ENCODE results near the gene DPYSL4.
A peak's percentile ranks its signal among the peaks of the same experiment; 100 is the strongest.

The DPYSL4 gene

DNA sequence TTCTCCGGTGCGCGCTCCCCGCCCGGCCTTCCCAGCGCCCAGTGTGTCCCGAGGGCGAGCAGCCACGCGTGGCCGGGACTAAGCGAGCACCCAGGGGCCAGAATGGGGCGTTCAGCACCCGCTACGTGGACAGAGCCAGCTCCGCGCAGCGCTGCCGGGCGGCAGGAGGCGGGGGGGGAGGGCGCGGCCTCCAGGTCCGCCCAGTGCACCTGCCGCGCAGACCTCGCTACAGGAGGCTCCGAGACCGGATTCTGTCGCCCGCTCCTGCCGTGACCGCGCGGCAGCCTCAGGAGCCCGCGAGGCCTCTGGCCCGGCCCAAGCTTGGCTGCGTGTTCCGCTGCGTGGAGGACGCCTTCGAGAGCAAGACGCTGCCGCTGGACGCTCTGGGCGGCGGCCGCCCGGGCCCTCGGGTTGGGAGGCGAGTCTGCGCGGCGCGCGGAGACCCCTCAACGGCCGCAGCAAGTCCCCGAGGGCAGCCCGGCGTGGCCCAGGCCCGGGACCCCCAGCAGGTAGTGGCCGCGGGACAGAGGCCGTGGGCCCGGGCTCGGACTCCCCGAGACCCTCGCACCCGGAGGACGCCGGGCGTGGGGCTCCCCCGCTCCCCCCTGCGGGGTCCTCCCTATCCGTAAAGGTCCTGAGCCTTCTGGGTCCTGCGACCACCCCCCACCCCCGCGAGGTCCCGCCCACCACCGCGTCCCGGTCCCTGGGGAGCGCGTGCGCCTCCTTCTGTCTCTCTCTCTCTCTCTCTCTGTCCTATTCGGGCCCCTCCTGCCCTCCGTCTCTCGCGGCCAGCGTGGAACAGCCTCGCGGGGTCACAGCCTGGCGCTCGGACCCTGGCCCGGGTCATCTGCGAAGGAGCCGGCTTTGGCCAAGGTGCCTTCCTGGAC, 904 bp upstream of the DPYSL4 start:
- no peak for DNase-seq
- H3K27ac ChIP-seq = no peak overlapping the region
- intact Hi-C loops (cut with DNase I; ENCODE audit: low total_unique reads) = no loop called here
- H3K9me3 ChIP-seq = no peaks in the 10 kb centered on the region
- H3K4me1 ChIP-seq = peaks cover 6 to 29% (median 24%) of the 10 kb centered on the region in 4 donors
- H3K4me3 ChIP-seq = peak overlapping the region; percentile 24 to 48
- TF ChIP-seq CTCF (IDR thresholded peaks at IDR 0.05) = no peak
- H3K36me3 ChIP-seq = no peaks in the 10 kb centered on the region
- peaks cover 0 to 77% of the 10 kb centered on the region in 2 donors for H3K27me3 ChIP-seq

GRCh38 chr10:132187430-132188138, 836 bp downstream of the DPYSL4 start:
- TF ChIP-seq CTCF (IDR thresholded peaks at IDR 0.05) = no peak
- Histone ChIP-seq H3K9me3 (no peaks in the 10 kb centered on the region), H3K4me1 (peaks cover 6 to 29% (median 24%) of the 10 kb centered on the region in 4 donors), H3K27ac (no peak overlapping the region), H3K27me3 (peaks cover 0 to 66% of the 10 kb centered on the region in 2 donors), H3K4me3 (peak overlapping the region; percentile 24 to 48), H3K36me3 (no peaks in the 10 kb centered on the region)
- intact Hi-C loops (cut with DNase I; ENCODE audit: low total_unique reads) = no loop called here
- DNase-seq = no peak

- H3K4me1 ChIP-seq = peaks cover 6 to 29% (median 24%) of the 10 kb centered on the region in 4 donors
- no peaks in the 10 kb centered on the region for H3K36me3 ChIP-seq
- no peak for DNase-seq
- peaks cover 0 to 66% of the 10 kb centered on the region in 2 donors for H3K27me3 ChIP-seq
- no peak for TF ChIP-seq CTCF (IDR thresholded peaks at IDR 0.05)
- intact Hi-C loops (cut with DNase I; ENCODE audit: low total_unique reads) = no loop called here
- no peaks in the 10 kb centered on the region for H3K9me3 ChIP-seq
- no peak overlapping the region for H3K4me3 ChIP-seq
- no peak overlapping the region for H3K27ac ChIP-seq
These were observed 1.6 kb downstream of the DPYSL4 start for GRCh38 chr10:132188331-132188730.

GRCh38 chr10:132189016-132189415, 2.3 kb downstream of the DPYSL4 start:
- intact Hi-C loops (cut with DNase I; ENCODE audit: low total_unique reads) = no loop called here
- Histone ChIP-seq H3K4me1 (peaks cover 6 to 29% (median 24%) of the 10 kb centered on the region in 4 donors), H3K27ac (no peak overlapping the region), H3K4me3 (no peak overlapping the region), H3K36me3 (no peaks in the 10 kb centered on the region), H3K9me3 (no peaks in the 10 kb centered on the region), H3K27me3 (peaks cover 0 to 68% of the 10 kb centered on the region in 2 donors)
- no peak for DNase-seq
- TF ChIP-seq CTCF (IDR thresholded peaks at IDR 0.05) = no peak

DNA sequence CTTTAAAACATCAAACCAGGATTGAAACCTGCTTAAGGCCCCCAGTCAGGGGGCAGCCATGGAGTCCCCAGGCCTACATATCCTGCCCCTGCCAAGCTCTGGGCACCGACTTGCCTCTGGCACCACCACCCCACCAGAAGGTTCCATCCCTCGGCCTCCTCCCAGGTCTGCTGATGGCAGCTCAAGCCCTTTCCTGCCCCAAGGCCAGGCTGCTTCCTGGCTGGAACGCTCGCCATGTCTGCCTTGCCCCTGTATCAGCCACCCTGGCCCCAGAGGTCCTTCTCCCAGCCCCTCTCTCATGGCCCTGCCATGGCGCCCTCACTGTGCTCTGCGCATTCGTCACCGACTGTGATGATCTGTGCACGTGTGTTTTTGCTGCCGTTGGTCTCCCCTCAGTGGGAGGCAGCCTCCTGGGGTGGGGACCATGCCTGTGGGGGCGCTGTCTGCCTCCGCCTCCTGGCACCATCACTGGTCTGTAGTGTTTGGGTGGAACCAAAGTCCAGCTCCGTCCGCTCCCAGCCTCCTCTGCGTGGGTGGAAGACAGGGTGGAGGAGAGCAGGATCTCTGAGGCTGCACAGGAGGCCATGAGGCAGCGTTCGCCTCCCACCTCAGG, 3.2 kb downstream of the DPYSL4 start:
- no peaks in the 10 kb centered on the region for H3K36me3 ChIP-seq
- no peak overlapping the region for H3K27ac ChIP-seq
- no peak for DNase-seq
- no peak for TF ChIP-seq CTCF (IDR thresholded peaks at IDR 0.05)
- peaks cover 6 to 29% (median 24%) of the 10 kb centered on the region in 4 donors for H3K4me1 ChIP-seq
- peaks cover 0 to 64% of the 10 kb centered on the region in 2 donors for H3K27me3 ChIP-seq
- H3K9me3 ChIP-seq = no peaks in the 10 kb centered on the region
- H3K4me3 ChIP-seq = no peak overlapping the region
- intact Hi-C loops (cut with DNase I; ENCODE audit: low total_unique reads) = no loop called here
